Stimulated activated CD4-positive, alpha-beta T cell treated with anti-CD3 and anti-CD28 coated beads, Interleukin-2, amount 100 ng/mL, for 48 hours (primary cell): ENCODE results near the gene HK1.
"Not testable (repeated sequence)": the region's sequence is repeated elsewhere in the genome, so short reads cannot be mapped to it uniquely, and the experiment has no call there.

Source experiments
- DNase-seq, 2 donors: peaks; one replicate each; pipeline ENCODE4 v3.0.0-alpha.2; 2020

HK1 gene

GRCh38 chr10:69259547-69260243, 18.6 kb upstream of the HK1 start:
- no peak for DNase-seq

- DNase-seq, result no peak
Measured at GRCh38 chr10:69261184-69261583, 17.1 kb upstream of the HK1 start.

GRCh38 chr10:69262292-69262751, 16.0 kb upstream of the HK1 start:
- DNase-seq, result no peak

GRCh38 chr10:69265521-69265920, 12.8 kb upstream of the HK1 start:
- no peak for DNase-seq

- DNase-seq, result no peak
Measured at GRCh38 chr10:69268761-69269416, 9.4 kb upstream of the HK1 start.

- DNase-seq, result no peak
Measured at GRCh38 chr10:69269761-69270160, 8.5 kb upstream of the HK1 start.

GRCh38 chr10:69270990-69271389, 7.3 kb upstream of the HK1 start:
- DNase-seq, result no peak

- DNase-seq, result no peak
Measured at GRCh38 chr10:69272624-69273023, 5.7 kb upstream of the HK1 start.

- no peak for DNase-seq
Measured at GRCh38 chr10:69275444-69275843, 2.9 kb upstream of the HK1 start.

- DNase-seq, result no peak
Measured at GRCh38 chr10:69276503-69276902, 1.8 kb upstream of the HK1 start.

GRCh38 chr10:69279110-69279509, 814 bp downstream of the HK1 start:
- no peak for DNase-seq

- DNase-seq, result no peak
Measured at GRCh38 chr10:69281507-69282413, 3.5 kb downstream of the HK1 start.

GRCh38 chr10:69284402-69284801, 6.1 kb downstream of the HK1 start:
- not testable (repeated sequence) for DNase-seq

- no peak for DNase-seq
Measured at GRCh38 chr10:69285699-69286098, 7.4 kb downstream of the HK1 start.

GRCh38 chr10:69287181-69287580, 8.9 kb downstream of the HK1 start:
- no peak for DNase-seq

GRCh38 chr10:69290993-69291392, 12.7 kb downstream of the HK1 start:
- no peak for DNase-seq

- no peak for DNase-seq
Measured at GRCh38 chr10:69292459-69292858, 14.2 kb downstream of the HK1 start.

GRCh38 chr10:69295027-69295636, 16.8 kb downstream of the HK1 start:
- DNase-seq, result no peak

- DNase-seq, result no peak
Measured at GRCh38 chr10:69303632-69304051, 25.3 kb downstream of the HK1 start.

- no peak for DNase-seq
Measured at GRCh38 chr10:69306421-69306820, 28.1 kb downstream of the HK1 start.

GRCh38 chr10:69307434-69307833, 29.1 kb downstream of the HK1 start:
- no peak for DNase-seq

- DNase-seq, result not testable (repeated sequence)
Measured at GRCh38 chr10:69308304-69308703, 30.0 kb downstream of the HK1 start.

- DNase-seq, result no peak
Measured at GRCh38 chr10:69311309-69311708, 33.0 kb downstream of the HK1 start.
